WTC11 (cell line): ENCODE data around the gene RAB18. TPM values are rescaled to one million over a fixed set of nuclear protein-coding genes. Genes with fewer than 3 reads are reported as not detected.

Source experiments
- ATAC-seq: fragments of 200-7000 bp; cut with Tn5 transposase; 2 replicates; pipeline ENCODE4 v1.10.0; 2021; ENCODE audit warnings: mild to moderate bottlenecking, moderate library complexity
- CTCF ChIA-PET: fragments of 300-600 bp; sonication (Branson Sonifier 250); formaldehyde crosslinking; loops from one replicate; lab custom pipeline; 2021; ENCODE audit warnings: antibody characterized with exemption; lab: Charles Lee
- POLR2A ChIA-PET: fragments of 350-600 bp; sonication (Branson Sonifier 250); formaldehyde crosslinking; loops from one replicate; lab custom pipeline; 2021; ENCODE audit warnings: antibody characterized with exemption; lab: Charles Lee
- DNase-seq: peaks from one replicate; pipeline ENCODE4 v3.0.0; 2021; ENCODE audit warnings: low spot score
- H3K27ac Mint-ChIP-seq: 2 replicates; pipeline ENCODE4 v1.8.0; 2021; ENCODE audit warnings: mixed read lengths
- H3K27me3 Mint-ChIP-seq: 2 replicates; pipeline ENCODE4 v1.8.0; 2021; ENCODE audit warnings: low read depth, mild to moderate bottlenecking, moderate library complexity, mixed read lengths
- H3K36me3 Mint-ChIP-seq: 2 replicates; pipeline ENCODE4 v1.8.0; 2021; ENCODE audit warnings: mixed read lengths
- H3K4me1 Mint-ChIP-seq: 2 replicates; pipeline ENCODE4 v1.8.0; 2022; ENCODE audit warnings: mixed read lengths
- H3K4me3 Mint-ChIP-seq: 2 replicates; pipeline ENCODE4 v1.8.0; 2021; ENCODE audit warnings: mild to moderate bottlenecking, moderate library complexity, mixed read lengths
- H3K9me3 Mint-ChIP-seq: 2 replicates; pipeline ENCODE4 v1.8.0; 2021; ENCODE audit warnings: mixed read lengths
- ARID4B ChIP-seq: sonication (generic); formaldehyde crosslinking; IDR thresholded peaks from 2 replicates; pipeline ENCODE4 v1.8.0; 2023; ENCODE audit warnings: missing genetic modification reagents, mild to moderate bottlenecking, borderline replicate concordance
- CTCF ChIP-seq: fragments of 200-600 bp; IDR thresholded peaks from 2 replicates; pipeline ENCODE4 v1.8.0; 2022; ENCODE audit warnings: antibody characterized with exemption
- EMX1 ChIP-seq: fragments of 250-450 bp; sonication (Bioruptor Pico); IDR thresholded peaks from 2 replicates; pipeline ENCODE4 v1.8.0; 2021; ENCODE audit warnings: mild to moderate bottlenecking
- ESRRA ChIP-seq: sonication (generic); formaldehyde crosslinking; IDR thresholded peaks from 2 replicates; pipeline ENCODE4 v1.8.1; 2022; ENCODE audit warnings: mild to moderate bottlenecking, missing genetic modification reagents, borderline replicate concordance
- FOXK1 ChIP-seq: sonication (generic); formaldehyde crosslinking; IDR thresholded peaks from 2 replicates; pipeline ENCODE4 v1.8.0; 2022; ENCODE audit warnings: mild to moderate bottlenecking, moderate library complexity, missing genetic modification reagents
- GTF2I ChIP-seq: fragments of 250-450 bp; sonication (Bioruptor Pico); conservative IDR thresholded peaks from 2 replicates; pipeline ENCODE4 v1.4.0; 2021; ENCODE audit warnings: mild to moderate bottlenecking
- HMGA2 ChIP-seq: fragments of 250-450 bp; sonication (Bioruptor Pico); IDR thresholded peaks from 2 replicates; pipeline ENCODE4 v1.4.0; 2021; ENCODE audit warnings: mild to moderate bottlenecking, moderate library complexity
- HMGXB4 ChIP-seq: sonication (generic); formaldehyde crosslinking; IDR thresholded peaks from 2 replicates; pipeline ENCODE4 v1.8.1; 2023; ENCODE audit warnings: mild to moderate bottlenecking, moderate library complexity, missing genetic modification reagents
- IRF1 ChIP-seq: sonication (generic); formaldehyde crosslinking; IDR thresholded peaks from 2 replicates; pipeline ENCODE4 v1.8.0; 2023; ENCODE audit warnings: missing genetic modification reagents
- MXD4 ChIP-seq: fragments of 250-450 bp; sonication (Bioruptor Pico); IDR thresholded peaks from 2 replicates; pipeline ENCODE4 v1.8.0; 2021; ENCODE audit warnings: mild to moderate bottlenecking, moderate library complexity, borderline replicate concordance
- MYBL2 ChIP-seq: sonication (generic); formaldehyde crosslinking; IDR thresholded peaks from 2 replicates; pipeline ENCODE4 v1.8.1; 2023; ENCODE audit warnings: mild to moderate bottlenecking, moderate library complexity, missing genetic modification reagents
- NFATC4 ChIP-seq: fragments of 250-450 bp; sonication (Bioruptor Pico); IDR thresholded peaks from 2 replicates; pipeline ENCODE4 v1.9.0; 2021; ENCODE audit warnings: mild to moderate bottlenecking
- NFE2L1 ChIP-seq: sonication (generic); formaldehyde crosslinking; IDR thresholded peaks from 2 replicates; pipeline ENCODE4 v1.8.1; 2023; ENCODE audit warnings: missing genetic modification reagents
- NR2C2 ChIP-seq: sonication (generic); formaldehyde crosslinking; IDR thresholded peaks from 2 replicates; pipeline ENCODE4 v1.8.0; 2022; ENCODE audit warnings: mild to moderate bottlenecking, missing genetic modification reagents
- STAT6 ChIP-seq: sonication (generic); formaldehyde crosslinking; conservative IDR thresholded peaks from 2 replicates; pipeline ENCODE4 v1.8.1; 2023; ENCODE audit warnings: mild to moderate bottlenecking, low read depth, missing genetic modification reagents, moderate library complexity
- TEAD1 ChIP-seq: sonication (generic); formaldehyde crosslinking; IDR thresholded peaks from 2 replicates; pipeline ENCODE4 v1.8.0; 2022; ENCODE audit warnings: mild to moderate bottlenecking, missing genetic modification reagents
- TEAD4 ChIP-seq: sonication (generic); formaldehyde crosslinking; IDR thresholded peaks from 2 replicates; pipeline ENCODE4 v1.8.0; 2022; ENCODE audit warnings: mild to moderate bottlenecking, missing genetic modification reagents
- ZNF138 ChIP-seq: sonication (generic); formaldehyde crosslinking; conservative IDR thresholded peaks from 2 replicates; pipeline ENCODE4 v1.8.1; 2022; ENCODE audit warnings: mild to moderate bottlenecking, moderate library complexity, missing genetic modification reagents
- ZNF219 ChIP-seq: sonication (generic); formaldehyde crosslinking; IDR thresholded peaks from 2 replicates; pipeline ENCODE4 v1.8.0; 2023; ENCODE audit warnings: missing genetic modification reagents, mild to moderate bottlenecking, borderline replicate concordance
- ZNF281 ChIP-seq: sonication (generic); formaldehyde crosslinking; IDR thresholded peaks from 2 replicates; pipeline ENCODE4 v1.8.0; 2023; ENCODE audit warnings: mild to moderate bottlenecking, missing genetic modification reagents
- ZNF416 ChIP-seq: fragments of 250-450 bp; sonication (Bioruptor Pico); IDR thresholded peaks from 2 replicates; pipeline ENCODE4 v1.9.0; 2021; ENCODE audit warnings: mild to moderate bottlenecking, inconsistent platforms
- ZNF423 ChIP-seq: fragments of 250-450 bp; sonication (Bioruptor Pico); IDR thresholded peaks from 2 replicates; pipeline ENCODE4 v2.1.2; 2022; ENCODE audit warnings: mild to moderate bottlenecking, moderate library complexity
- ZNF512 ChIP-seq: sonication (generic); formaldehyde crosslinking; IDR thresholded peaks from 2 replicates; pipeline ENCODE4 v1.8.1; 2022; ENCODE audit warnings: missing genetic modification reagents, borderline replicate concordance
- total RNA-seq: library from RNA; stranded (reverse); gene quantifications from 3 replicates; pipeline ENCODE4 v1.2.3, GENCODE V29; 2021

Gene RAB18
- total RNA-seq, 1 experiment from 2014 or later, result 71.4 TPM

- TF ChIP-seq ZNF281 (CRISPR knock-in tag), result no peak
- TF ChIP-seq FOXK1, result no peak
- no peak for TF ChIP-seq CTCF
- TF ChIP-seq NR2C2 (CRISPR knock-in tag), result no peak
- no peak for TF ChIP-seq EMX1 (CRISPR knock-in tag)
- TF ChIP-seq STAT6, result no peak
- TF ChIP-seq IRF1, result no peak
- no peak for TF ChIP-seq HMGA2 (CRISPR knock-in tag)
- TF ChIP-seq ZNF416 (CRISPR knock-in tag), result no peak
- no peak for TF ChIP-seq TEAD1 (CRISPR knock-in tag)
- TF ChIP-seq NFE2L1, result no peak
- TF ChIP-seq, all 79 proteins: peak for 0
Measured at GRCh38 chr10:27561334-27561733, 57.2 kb downstream of the RAB18 start (continued).

- ChIA-PET CTCF (no interaction called here), POLR2A (no interaction called here)
- no peaks in the 10 kb centered on the region for H3K27me3 Mint-ChIP-seq
- H3K4me1 Mint-ChIP-seq, result peaks cover 13% of the 10 kb centered on the region
- H3K9me3 Mint-ChIP-seq, result peaks cover 8% of the 10 kb centered on the region; the same call in 1 of the 2 replicates
- H3K4me3 Mint-ChIP-seq, result no peak overlapping the region
- DNase-seq (no peak), ATAC-seq (no peak)
- H3K27ac Mint-ChIP-seq, result no peak overlapping the region
- H3K36me3 Mint-ChIP-seq, result no peaks in the 10 kb centered on the region
- TF ChIP-seq ZNF512 (CRISPR knock-in tag) (no peak), GTF2I (CRISPR knock-in tag) (no peak), ZNF138 (CRISPR knock-in tag) (no peak), MYBL2 (CRISPR knock-in tag) (no peak), NFATC4 (CRISPR knock-in tag) (no peak), HMGXB4 (CRISPR knock-in tag) (no peak), ZNF219 (CRISPR knock-in tag) (no peak), ARID4B (CRISPR knock-in tag) (no peak), TEAD4 (CRISPR knock-in tag) (no peak), ESRRA (CRISPR knock-in tag) (no peak), MXD4 (no peak), ZNF423 (CRISPR knock-in tag) (no peak), FOXK1 (no peak)
Measured at GRCh38 chr10:27564398-27564797, 60.3 kb downstream of the RAB18 start.
